Stimulated activated memory B cell treated with anti-CD40 and anti-IgM and Interleukin-4, amounts not matched to agents 10 μg/mL and 1 μg/mL and 100 μg/mL, for 72 hours (primary cell): ENCODE results near the gene HCCS.

Experiments used
- ATAC-seq: fragments of 150-1000 bp; cut with Tn5 transposase; 2 replicates; pipeline ENCODE4 v1.10.0; 2021
- H3K27ac Mint-ChIP-seq: one replicate; pipeline ENCODE4 v1.8.0; 2022; ENCODE audit warnings: mild to moderate bottlenecking, mixed read lengths
- H3K27me3 Mint-ChIP-seq: one replicate; pipeline ENCODE4 v1.8.0; 2022; ENCODE audit warnings: mixed read lengths
- H3K36me3 Mint-ChIP-seq: one replicate; pipeline ENCODE4 v1.8.0; 2022; ENCODE audit warnings: mixed read lengths
- H3K4me1 Mint-ChIP-seq: one replicate; pipeline ENCODE4 v1.8.0; 2022; ENCODE audit warnings: mixed read lengths
- H3K4me3 Mint-ChIP-seq: one replicate; pipeline ENCODE4 v1.8.0; 2022; ENCODE audit warnings: mild to moderate bottlenecking, moderate library complexity, mixed read lengths
- H3K9me3 Mint-ChIP-seq: one replicate; pipeline ENCODE4 v1.8.0; 2022; ENCODE audit warnings: mixed read lengths

HCCS gene

GRCh38 chrX:11138498-11139390 is 27.6 kb downstream of the HCCS start:
- Mint-ChIP-seq H3K9me3 (no peaks in the 10 kb centered on the region), H3K36me3 (no peaks in the 10 kb centered on the region), H3K27ac (no peak overlapping the region), H3K4me3 (no peak overlapping the region), H3K27me3 (no peaks in the 10 kb centered on the region), H3K4me1 (no peaks in the 10 kb centered on the region)
- no peak for ATAC-seq

GRCh38 chrX:11143931-11144678 is 33.0 kb downstream of the HCCS start:
- Mint-ChIP-seq H3K9me3 (no peaks in the 10 kb centered on the region), H3K36me3 (no peaks in the 10 kb centered on the region), H3K27ac (no peak overlapping the region), H3K4me3 (no peak overlapping the region), H3K4me1 (no peaks in the 10 kb centered on the region), H3K27me3 (no peaks in the 10 kb centered on the region)
- ATAC-seq = peak; percentile 71

GRCh38 chrX:11146411-11146810 is 35.3 kb downstream of the HCCS start:
- no peak overlapping the region for H3K4me3 Mint-ChIP-seq
- H3K27me3 Mint-ChIP-seq = no peaks in the 10 kb centered on the region
- H3K27ac Mint-ChIP-seq = peak overlapping the region; percentile 8
- no peaks in the 10 kb centered on the region for H3K9me3 Mint-ChIP-seq
- ATAC-seq = no peak
- H3K36me3 Mint-ChIP-seq = no peaks in the 10 kb centered on the region
- H3K4me1 Mint-ChIP-seq = no peaks in the 10 kb centered on the region

- H3K27me3 Mint-ChIP-seq = no peaks in the 10 kb centered on the region
- H3K4me1 Mint-ChIP-seq = no peaks in the 10 kb centered on the region
- H3K27ac Mint-ChIP-seq = no peak overlapping the region
- H3K4me3 Mint-ChIP-seq = no peak overlapping the region
- no peaks in the 10 kb centered on the region for H3K9me3 Mint-ChIP-seq
- H3K36me3 Mint-ChIP-seq = no peaks in the 10 kb centered on the region
- ATAC-seq = no peak
Observed at GRCh38 chrX:11148401-11148800, 37.3 kb downstream of the HCCS start.

- Mint-ChIP-seq H3K4me1 (no peaks in the 10 kb centered on the region), H3K36me3 (peaks cover 5% of the 10 kb centered on the region), H3K27me3 (no peaks in the 10 kb centered on the region), H3K27ac (no peak overlapping the region), H3K4me3 (no peak overlapping the region), H3K9me3 (no peaks in the 10 kb centered on the region)
- ATAC-seq = no peak
Observed at GRCh38 chrX:11151799-11152559, 40.8 kb downstream of the HCCS start.

GRCh38 chrX:11159149-11159548 is 48.0 kb downstream of the HCCS start:
- Mint-ChIP-seq H3K36me3 (peaks cover 3% of the 10 kb centered on the region), H3K27ac (no peak overlapping the region), H3K4me1 (no peaks in the 10 kb centered on the region), H3K27me3 (no peaks in the 10 kb centered on the region), H3K9me3 (no peaks in the 10 kb centered on the region), H3K4me3 (no peak overlapping the region)
- no peak for ATAC-seq

GRCh38 chrX:11164433-11164832 is 53.3 kb downstream of the HCCS start:
- no peak overlapping the region for H3K27ac Mint-ChIP-seq
- H3K27me3 Mint-ChIP-seq = no peaks in the 10 kb centered on the region
- ATAC-seq = no peak
- no peak overlapping the region for H3K4me3 Mint-ChIP-seq
- H3K36me3 Mint-ChIP-seq = peaks cover 17% of the 10 kb centered on the region
- no peaks in the 10 kb centered on the region for H3K4me1 Mint-ChIP-seq
- no peaks in the 10 kb centered on the region for H3K9me3 Mint-ChIP-seq

GRCh38 chrX:11171956-11172355 is 60.8 kb downstream of the HCCS start:
- no peak overlapping the region for H3K27ac Mint-ChIP-seq
- peaks cover 21% of the 10 kb centered on the region for H3K36me3 Mint-ChIP-seq
- no peaks in the 10 kb centered on the region for H3K9me3 Mint-ChIP-seq
- H3K27me3 Mint-ChIP-seq = no peaks in the 10 kb centered on the region
- H3K4me1 Mint-ChIP-seq = peaks cover 7% of the 10 kb centered on the region
- H3K4me3 Mint-ChIP-seq = no peak overlapping the region
- no peak for ATAC-seq

- no peaks in the 10 kb centered on the region for H3K27me3 Mint-ChIP-seq
- no peaks in the 10 kb centered on the region for H3K9me3 Mint-ChIP-seq
- ATAC-seq = no peak
- H3K36me3 Mint-ChIP-seq = peaks cover 17% of the 10 kb centered on the region
- peaks cover 7% of the 10 kb centered on the region for H3K4me1 Mint-ChIP-seq
- no peak overlapping the region for H3K4me3 Mint-ChIP-seq
- no peak overlapping the region for H3K27ac Mint-ChIP-seq
Observed at GRCh38 chrX:11172415-11172814, 61.3 kb downstream of the HCCS start.
